ENCODE results near the gene COLGALT1.

COLGALT1 gene

GRCh38 chr19:17540174-17540573 is 15.3 kb upstream of the COLGALT1 start:
- no peak overlapping the region for H3K27ac ChIP-seq
- no peaks in the 10 kb centered on the region for H3K79me2 ChIP-seq (ENCODE audit: insufficient read depth, low read depth)
- no peak overlapping the region for H2AFZ ChIP-seq (ENCODE audit: low read depth)
- no peak overlapping the region for H3K9ac ChIP-seq
- peaks cover 34% of the 10 kb centered on the region for H3K27me3 ChIP-seq (ENCODE audit: insufficient read depth, low read depth)
- H3K36me3 ChIP-seq (ENCODE audit: insufficient read depth) = no peaks in the 10 kb centered on the region
- no peak overlapping the region for H3K4me2 ChIP-seq
- peaks cover 12% of the 10 kb centered on the region for H3K4me1 ChIP-seq (ENCODE audit: low read depth, poor library complexity, severe bottlenecking)
- no peak overlapping the region for H3K4me3 ChIP-seq (IDR thresholded peaks at IDR 0.05; ENCODE audit: insufficient read depth, low read depth, low read length)
- no peaks in the 10 kb centered on the region for H4K20me1 ChIP-seq (ENCODE audit: insufficient read depth)
- TF ChIP-seq CTCF (conservative IDR thresholded peaks at IDR 0.05; ENCODE audit: low read depth, low read length) = no peak

GRCh38 chr19:17541184-17541759 is 14.2 kb upstream of the COLGALT1 start:
- Histone ChIP-seq H2AFZ (ENCODE audit: low read depth) (no peak overlapping the region), H3K27me3 (ENCODE audit: insufficient read depth, low read depth) (peaks cover 27% of the 10 kb centered on the region), H3K79me2 (ENCODE audit: insufficient read depth, low read depth) (no peaks in the 10 kb centered on the region), H3K4me1 (ENCODE audit: low read depth, poor library complexity, severe bottlenecking) (peaks cover 5% of the 10 kb centered on the region), H3K9ac (no peak overlapping the region), H3K4me2 (no peak overlapping the region), H3K27ac (no peak overlapping the region), H4K20me1 (ENCODE audit: insufficient read depth) (no peaks in the 10 kb centered on the region), H3K36me3 (ENCODE audit: insufficient read depth) (no peaks in the 10 kb centered on the region), H3K4me3 (IDR thresholded peaks at IDR 0.05; ENCODE audit: insufficient read depth, low read depth, low read length) (no peak overlapping the region)
- TF ChIP-seq CTCF (conservative IDR thresholded peaks at IDR 0.05; ENCODE audit: low read depth, low read length) = no peak

- H3K4me2 ChIP-seq = no peak overlapping the region
- peaks cover 19% of the 10 kb centered on the region for H3K27me3 ChIP-seq (ENCODE audit: insufficient read depth, low read depth)
- no peak overlapping the region for H2AFZ ChIP-seq (ENCODE audit: low read depth)
- H3K4me3 ChIP-seq (IDR thresholded peaks at IDR 0.05; ENCODE audit: insufficient read depth, low read depth, low read length) = no peak overlapping the region
- no peak overlapping the region for H3K27ac ChIP-seq
- peaks cover 5% of the 10 kb centered on the region for H3K4me1 ChIP-seq (ENCODE audit: low read depth, poor library complexity, severe bottlenecking)
- H3K79me2 ChIP-seq (ENCODE audit: insufficient read depth, low read depth) = no peaks in the 10 kb centered on the region
- no peak for TF ChIP-seq CTCF (conservative IDR thresholded peaks at IDR 0.05; ENCODE audit: low read depth, low read length)
- H4K20me1 ChIP-seq (ENCODE audit: insufficient read depth) = no peaks in the 10 kb centered on the region
- no peaks in the 10 kb centered on the region for H3K36me3 ChIP-seq (ENCODE audit: insufficient read depth)
- H3K9ac ChIP-seq = no peak overlapping the region
Observed at GRCh38 chr19:17542042-17542441, 13.4 kb upstream of the COLGALT1 start.

- peaks cover 10% of the 10 kb centered on the region for H3K27me3 ChIP-seq (ENCODE audit: insufficient read depth, low read depth)
- no peak overlapping the region for H2AFZ ChIP-seq (ENCODE audit: low read depth)
- no peak overlapping the region for H3K4me3 ChIP-seq (IDR thresholded peaks at IDR 0.05; ENCODE audit: insufficient read depth, low read depth, low read length)
- no peaks in the 10 kb centered on the region for H4K20me1 ChIP-seq (ENCODE audit: insufficient read depth)
- no peak overlapping the region for H3K9ac ChIP-seq
- no peak for TF ChIP-seq CTCF (conservative IDR thresholded peaks at IDR 0.05; ENCODE audit: low read depth, low read length)
- H3K27ac ChIP-seq = no peak overlapping the region
- no peaks in the 10 kb centered on the region for H3K79me2 ChIP-seq (ENCODE audit: insufficient read depth, low read depth)
- no peak overlapping the region for H3K4me2 ChIP-seq
- H3K4me1 ChIP-seq (ENCODE audit: low read depth, poor library complexity, severe bottlenecking) = peaks cover 5% of the 10 kb centered on the region
- H3K36me3 ChIP-seq (ENCODE audit: insufficient read depth) = no peaks in the 10 kb centered on the region
Observed at GRCh38 chr19:17542793-17543582, 12.5 kb upstream of the COLGALT1 start.
